NOMO-1 treated with dmso at 0.1 percent for 144 hours (cell line): ENCODE results near the gene MRPS11.
A peak's percentile ranks its signal among the peaks of the same experiment; 100 is the strongest.
"Not testable (repeated sequence)": the region's sequence is repeated elsewhere in the genome, so short reads cannot be mapped to it uniquely, and the experiment has no call there.

Experiments used
- DNase-seq: peaks from one replicate; lab custom pipeline; 2025; ENCODE audit not compliant: unreplicated experiment; lab: John Stamatoyannopoulos, UW

Gene MRPS11

GRCh38 chr15:88467073-88467934 is at the start of gene MRPS11, which contains the start of gene MRPL46:
MRPS11 (plus strand) TSS chr15:88467708; CDS start chr15:88467718, 10 bp downstream.
MRPL46 (minus strand) TSS chr15:88467388; CDS start chr15:88467377, 11 bp downstream.
- peak; percentile 82 for DNase-seq

GRCh38 chr15:88419830-88420229 is 47.7 kb upstream of the MRPS11 start:
- DNase-seq, result no peak

- no peak for DNase-seq
These were observed 44.2 kb upstream of the MRPS11 start for GRCh38 chr15:88423331-88423730.

- no peak for DNase-seq
These were observed 41.2 kb upstream of the MRPS11 start for GRCh38 chr15:88426304-88426703.

- DNase-seq, result no peak
These were observed 39.5 kb upstream of the MRPS11 start for GRCh38 chr15:88428053-88428452.

GRCh38 chr15:88428805-88429605 is 38.5 kb upstream of the MRPS11 start:
- DNase-seq, result no peak

- DNase-seq, result no peak
These were observed 37.5 kb upstream of the MRPS11 start for GRCh38 chr15:88430051-88430450.

GRCh38 chr15:88431441-88431840 is 36.1 kb upstream of the MRPS11 start:
- no peak for DNase-seq

- DNase-seq, result no peak
These were observed 34.3 kb upstream of the MRPS11 start for GRCh38 chr15:88433046-88433685.

GRCh38 chr15:88434106-88434505 is 33.4 kb upstream of the MRPS11 start:
- DNase-seq, result not testable (repeated sequence)

- DNase-seq, result no peak
These were observed 29.3 kb upstream of the MRPS11 start for GRCh38 chr15:88438181-88438580.

- DNase-seq, result no peak
These were observed 27.5 kb upstream of the MRPS11 start for GRCh38 chr15:88440021-88440420.

GRCh38 chr15:88441076-88441730 is 26.3 kb upstream of the MRPS11 start:
- DNase-seq, result no peak

GRCh38 chr15:88447206-88447605 is 20.3 kb upstream of the MRPS11 start:
- DNase-seq, result no peak

GRCh38 chr15:88447741-88448140 is 19.8 kb upstream of the MRPS11 start:
- DNase-seq, result no peak

- no peak for DNase-seq
These were observed 18.5 kb upstream of the MRPS11 start for GRCh38 chr15:88448991-88449461.

- DNase-seq, result no peak
These were observed 17.9 kb upstream of the MRPS11 start for GRCh38 chr15:88449581-88449980.

GRCh38 chr15:88450125-88450798 is 17.2 kb upstream of the MRPS11 start:
- DNase-seq, result peak; percentile 18

- DNase-seq, result no peak
These were observed 13.9 kb upstream of the MRPS11 start for GRCh38 chr15:88453651-88454050.

GRCh38 chr15:88454236-88454635 is 13.3 kb upstream of the MRPS11 start:
- no peak for DNase-seq
